Neural cell (in vitro differentiated cells): ENCODE measurements around the gene CCDC175. TPM values are rescaled to one million over a fixed set of nuclear protein-coding genes. Genes with fewer than 3 reads are reported as not detected.

Experiments
- H2AFZ ChIP-seq: fragments of 200-600, 300-800 bp; sonication (generic), shearing (Covaris generic); 2 replicates; pipeline ENCODE4 v1.6.0; 2014; ENCODE audit warnings: low read depth, mild to moderate bottlenecking, antibody characterized with exemption, low read length, moderate library complexity
- H3F3A ChIP-seq: fragments of 200-600 bp; shearing (Covaris generic); 2 replicates; pipeline ENCODE4 v1.6.1; 2016; ENCODE audit warnings: mild to moderate bottlenecking, moderate library complexity, mixed read lengths, antibody characterized with exemption, low read length; ENCODE audit not compliant: insufficient read depth, poor library complexity, severe bottlenecking
- H3K27ac ChIP-seq: fragments of 200-600, 300-800 bp; sonication (generic), shearing (Covaris generic); 2 replicates; pipeline ENCODE4 v1.5.1; 2014; ENCODE audit warnings: mild to moderate bottlenecking, low read length, moderate library complexity
- H3K27me3 ChIP-seq: fragments of 300-800, 200-600 bp; sonication (generic), shearing (Covaris generic); 2 replicates; pipeline ENCODE4 v1.6.0; 2014; ENCODE audit warnings: mild to moderate bottlenecking, low read depth, low read length, moderate library complexity; ENCODE audit not compliant: insufficient read depth
- H3K36me3 ChIP-seq: fragments of 300-800, 200-600 bp; sonication (generic), shearing (Covaris generic); 2 replicates; pipeline ENCODE4 v1.5.1; 2014; ENCODE audit warnings: mild to moderate bottlenecking, antibody characterized with exemption, low read length, moderate library complexity; ENCODE audit not compliant: insufficient read depth
- H3K4me2 ChIP-seq: fragments of 300-800, 200-600 bp; sonication (generic), shearing (Covaris generic); 2 replicates; pipeline ENCODE4 v1.6.0; 2014; ENCODE audit warnings: mild to moderate bottlenecking, low read length
- H3K4me3 ChIP-seq: fragments of 300-800, 200-600 bp; sonication (generic), shearing (Covaris generic); 2 replicates; pipeline ENCODE4 v1.5.1; 2014; ENCODE audit warnings: mild to moderate bottlenecking, low read length, moderate library complexity
- H3K79me2 ChIP-seq: fragments of 200-600 bp; shearing (Covaris generic); replicated peaks from 2 replicates; pipeline ENCODE4 v1.6.0; 2014; ENCODE audit warnings: mild to moderate bottlenecking, low read length, moderate library complexity; ENCODE audit not compliant: insufficient read depth
- H3K9ac ChIP-seq: fragments of 300-800, 200-600 bp; sonication (generic), shearing (Covaris generic); 2 replicates; pipeline ENCODE4 v1.6.1; 2016; ENCODE audit warnings: mild to moderate bottlenecking, low read length, mixed read lengths
- H3K9me2 ChIP-seq: fragments of 200-600 bp; shearing (Covaris generic); 2 replicates; pipeline ENCODE4 v1.6.1; 2016; ENCODE audit warnings: mild to moderate bottlenecking, low read length, mixed read lengths; ENCODE audit not compliant: insufficient read depth
- H3K9me3 ChIP-seq: fragments of 200-600, 300-800 bp; sonication (generic), shearing (Covaris generic); 2 replicates; pipeline ENCODE4 v1.6.1; 2016; ENCODE audit warnings: mild to moderate bottlenecking, mixed run types, low read length, moderate library complexity, mixed read lengths
- H4K20me1 ChIP-seq: fragments of 200-600 bp; shearing (Covaris generic); 2 replicates; pipeline ENCODE4 v1.6.1; 2016; ENCODE audit warnings: mild to moderate bottlenecking, mixed run types; ENCODE audit not compliant: insufficient read depth
- EP300 ChIP-seq: fragments of 450-650 bp; conservative IDR thresholded peaks from 2 replicates; pipeline ENCODE4 v1.6.1; 2014; ENCODE audit warnings: antibody characterized with exemption, mild to moderate bottlenecking, moderate library complexity; ENCODE audit not compliant: poor library complexity, severe bottlenecking
- EZH2 ChIP-seq: fragments of 200-600, 300-800 bp; shearing (Covaris generic), sonication (generic); IDR thresholded peaks from 2 replicates; pipeline ENCODE4 v1.6.1; 2014; ENCODE audit warnings: antibody characterized with exemption, low read length, borderline replicate concordance, mild to moderate bottlenecking; ENCODE audit not compliant: insufficient read depth, poor library complexity, severe bottlenecking
- MXI1 ChIP-seq: fragments of 450-650 bp; conservative IDR thresholded peaks from 2 replicates; pipeline ENCODE4 v1.6.1; 2014; ENCODE audit warnings: antibody characterized with exemption, mild to moderate bottlenecking; ENCODE audit not compliant: poor library complexity, severe bottlenecking
- POLR2AphosphoS5 ChIP-seq: IDR thresholded peaks from 2 replicates; pipeline ENCODE4 v1.6.1; 2012
- RAD21 ChIP-seq: fragments of 450-650 bp; conservative IDR thresholded peaks from 2 replicates; pipeline ENCODE4 v1.6.1; 2014; ENCODE audit warnings: antibody characterized with exemption, mild to moderate bottlenecking, moderate library complexity
- SMC3 ChIP-seq: fragments of 450-650 bp; conservative IDR thresholded peaks from 2 replicates; pipeline ENCODE4 v1.6.1; 2014; ENCODE audit warnings: antibody characterized with exemption, mild to moderate bottlenecking, moderate library complexity; ENCODE audit not compliant: poor library complexity
- TAF1 ChIP-seq: IDR thresholded peaks from 2 replicates; pipeline ENCODE4 v1.6.1; 2012; ENCODE audit warnings: low read depth
- polyA minus RNA-seq: library from RNA; depleted of rRNA, polyadenylated mRNA; stranded (reverse); fragments of >200 nt; gene quantifications from 2 replicates; pipeline ENCODE4 v1.2.3, GENCODE V29; 2014
- polyA plus RNA-seq: library from polyadenylated mRNA; depleted of rRNA; stranded (reverse); fragments of >200 nt; gene quantifications from 2 replicates; pipeline ENCODE4 v1.2.3, GENCODE V29; 2014
- TF ChIP-seq, protein P1 (sequence below): fragments of 450-650 bp; IDR thresholded peaks from 2 replicates; pipeline ENCODE4 v1.5.1; 2014; ENCODE audit warnings: antibody characterized with exemption, mild to moderate bottlenecking, moderate library complexity; ENCODE audit not compliant: poor library complexity, severe bottlenecking
- TF ChIP-seq, protein P2 (sequence below): IDR thresholded peaks from 2 replicates; pipeline ENCODE4 v1.6.1; 2012; ENCODE audit warnings: borderline replicate concordance

Gene CCDC175
- polyA plus RNA-seq, result 0.11 TPM in 1 of 2 replicates, not detected in the other
- 0.97 and 2.2 TPM in 2 replicates for polyA minus RNA-seq

DNA sequence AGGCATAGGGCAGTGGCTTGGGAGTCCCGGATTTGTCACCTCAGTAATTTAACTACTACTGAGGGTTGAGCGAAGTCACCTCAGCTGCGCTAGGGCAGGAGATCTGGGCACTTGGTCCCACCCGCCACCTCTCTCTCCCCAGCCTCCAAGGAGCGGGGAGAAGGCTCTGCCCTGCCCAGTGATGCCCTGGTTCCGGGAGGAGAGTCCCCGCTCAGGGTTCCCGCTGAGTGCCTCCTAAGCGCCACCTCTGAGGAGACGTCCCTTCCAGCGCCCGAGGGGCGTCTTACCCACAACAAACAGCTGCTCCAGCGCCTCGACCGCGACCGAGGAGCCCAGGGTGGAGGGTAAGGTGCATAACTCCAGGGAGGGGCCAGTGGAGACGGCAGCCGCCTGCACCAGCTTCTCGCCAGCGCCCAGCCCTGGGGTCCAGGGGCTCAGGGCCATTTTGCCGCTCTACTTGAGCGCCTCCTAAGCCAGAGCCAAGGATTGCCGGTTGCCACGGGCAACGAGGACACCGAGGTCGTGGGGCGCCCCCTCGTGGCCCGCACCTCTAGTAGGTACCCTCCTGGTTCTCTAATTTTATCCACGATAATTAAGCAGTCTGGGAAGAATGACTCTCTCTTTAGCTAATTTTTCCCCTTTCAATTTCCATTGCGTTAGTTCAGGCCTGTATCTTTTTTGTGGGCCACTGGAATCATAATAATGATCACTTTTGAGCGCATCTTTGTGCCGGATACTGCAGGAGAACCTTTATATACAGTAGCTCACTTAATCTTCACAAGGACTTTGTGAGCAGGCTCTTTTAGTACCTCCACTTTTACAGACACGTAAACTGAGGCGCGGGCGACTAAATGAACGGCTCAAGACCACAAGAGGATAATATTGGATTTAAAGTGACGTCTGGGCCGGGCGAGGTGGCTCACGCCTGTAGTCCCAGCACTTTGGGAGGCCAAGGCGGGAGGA, at the start of gene CCDC175:
TSS of gene CCDC175 (minus strand) at position 481 of the 963 bp plus-strand sequence. CDS start at position 444, 37 bp downstream.
- Histone ChIP-seq H2AFZ (no peak within 1 kb of the TSS), H3K79me2 (no peaks in the 10 kb centered on the region), H4K20me1 (no peaks in the 10 kb centered on the region), H3K4me2 (no peak within 1 kb of the TSS), H3K27me3 (no peaks in the 10 kb centered on the region), H3K9ac (no peak within 1 kb of the TSS), H3F3A (no peaks in the 10 kb centered on the region), H3K36me3 (no peaks in the 10 kb centered on the region), H3K9me3 (no peaks in the 10 kb centered on the region), H3K9me2 (no peaks in the 10 kb centered on the region), H3K27ac (no peak within 1 kb of the TSS), H3K4me3 (peak within 1 kb of the TSS; percentile 52)
- TF ChIP-seq, protein P1, sequence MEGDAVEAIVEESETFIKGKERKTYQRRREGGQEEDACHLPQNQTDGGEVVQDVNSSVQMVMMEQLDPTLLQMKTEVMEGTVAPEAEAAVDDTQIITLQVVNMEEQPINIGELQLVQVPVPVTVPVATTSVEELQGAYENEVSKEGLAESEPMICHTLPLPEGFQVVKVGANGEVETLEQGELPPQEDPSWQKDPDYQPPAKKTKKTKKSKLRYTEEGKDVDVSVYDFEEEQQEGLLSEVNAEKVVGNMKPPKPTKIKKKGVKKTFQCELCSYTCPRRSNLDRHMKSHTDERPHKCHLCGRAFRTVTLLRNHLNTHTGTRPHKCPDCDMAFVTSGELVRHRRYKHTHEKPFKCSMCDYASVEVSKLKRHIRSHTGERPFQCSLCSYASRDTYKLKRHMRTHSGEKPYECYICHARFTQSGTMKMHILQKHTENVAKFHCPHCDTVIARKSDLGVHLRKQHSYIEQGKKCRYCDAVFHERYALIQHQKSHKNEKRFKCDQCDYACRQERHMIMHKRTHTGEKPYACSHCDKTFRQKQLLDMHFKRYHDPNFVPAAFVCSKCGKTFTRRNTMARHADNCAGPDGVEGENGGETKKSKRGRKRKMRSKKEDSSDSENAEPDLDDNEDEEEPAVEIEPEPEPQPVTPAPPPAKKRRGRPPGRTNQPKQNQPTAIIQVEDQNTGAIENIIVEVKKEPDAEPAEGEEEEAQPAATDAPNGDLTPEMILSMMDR, result peak; percentile 60
- TF ChIP-seq MXI1 (no peak), EZH2 (no peak), RAD21 (peak; percentile 44)

DNA sequence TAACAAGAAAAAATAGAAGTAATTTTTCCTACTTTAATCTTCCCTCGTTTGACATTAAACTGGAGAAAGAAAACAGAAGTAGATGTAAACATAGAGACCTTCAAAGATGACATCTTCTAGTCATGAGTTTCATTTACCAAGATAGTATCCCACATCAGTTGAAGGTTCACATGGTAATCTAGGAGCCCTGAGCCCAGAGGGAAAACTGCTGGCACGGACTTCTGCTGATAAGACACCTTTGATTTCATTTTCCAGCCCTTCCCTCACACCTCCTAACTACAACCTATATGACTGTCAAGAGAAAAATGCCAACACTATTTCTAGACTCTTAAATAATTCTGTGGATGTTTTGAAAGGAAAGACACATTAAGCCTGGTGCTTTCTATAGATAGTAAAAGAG, 46.0 kb upstream of the CCDC175 start:
- Histone ChIP-seq H3K9ac (no peak overlapping the region), H3K9me2 (no peaks in the 10 kb centered on the region), H3K4me3 (no peak overlapping the region), H3F3A (no peaks in the 10 kb centered on the region), H3K9me3 (no peaks in the 10 kb centered on the region), H3K27ac (no peak overlapping the region), H4K20me1 (peaks cover 13% of the 10 kb centered on the region), H3K27me3 (no peaks in the 10 kb centered on the region), H3K79me2 (peaks cover 86% of the 10 kb centered on the region), H3K36me3 (peaks cover 4% of the 10 kb centered on the region), H3K4me2 (no peak overlapping the region), H2AFZ (no peak overlapping the region)
- TF ChIP-seq POLR2AphosphoS5, result no peak
- TF ChIP-seq MXI1, result no peak
- no peak for TF ChIP-seq RAD21
- no peak for TF ChIP-seq EP300
- TF ChIP-seq, protein P2, sequence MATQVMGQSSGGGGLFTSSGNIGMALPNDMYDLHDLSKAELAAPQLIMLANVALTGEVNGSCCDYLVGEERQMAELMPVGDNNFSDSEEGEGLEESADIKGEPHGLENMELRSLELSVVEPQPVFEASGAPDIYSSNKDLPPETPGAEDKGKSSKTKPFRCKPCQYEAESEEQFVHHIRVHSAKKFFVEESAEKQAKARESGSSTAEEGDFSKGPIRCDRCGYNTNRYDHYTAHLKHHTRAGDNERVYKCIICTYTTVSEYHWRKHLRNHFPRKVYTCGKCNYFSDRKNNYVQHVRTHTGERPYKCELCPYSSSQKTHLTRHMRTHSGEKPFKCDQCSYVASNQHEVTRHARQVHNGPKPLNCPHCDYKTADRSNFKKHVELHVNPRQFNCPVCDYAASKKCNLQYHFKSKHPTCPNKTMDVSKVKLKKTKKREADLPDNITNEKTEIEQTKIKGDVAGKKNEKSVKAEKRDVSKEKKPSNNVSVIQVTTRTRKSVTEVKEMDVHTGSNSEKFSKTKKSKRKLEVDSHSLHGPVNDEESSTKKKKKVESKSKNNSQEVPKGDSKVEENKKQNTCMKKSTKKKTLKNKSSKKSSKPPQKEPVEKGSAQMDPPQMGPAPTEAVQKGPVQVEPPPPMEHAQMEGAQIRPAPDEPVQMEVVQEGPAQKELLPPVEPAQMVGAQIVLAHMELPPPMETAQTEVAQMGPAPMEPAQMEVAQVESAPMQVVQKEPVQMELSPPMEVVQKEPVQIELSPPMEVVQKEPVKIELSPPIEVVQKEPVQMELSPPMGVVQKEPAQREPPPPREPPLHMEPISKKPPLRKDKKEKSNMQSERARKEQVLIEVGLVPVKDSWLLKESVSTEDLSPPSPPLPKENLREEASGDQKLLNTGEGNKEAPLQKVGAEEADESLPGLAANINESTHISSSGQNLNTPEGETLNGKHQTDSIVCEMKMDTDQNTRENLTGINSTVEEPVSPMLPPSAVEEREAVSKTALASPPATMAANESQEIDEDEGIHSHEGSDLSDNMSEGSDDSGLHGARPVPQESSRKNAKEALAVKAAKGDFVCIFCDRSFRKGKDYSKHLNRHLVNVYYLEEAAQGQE, result no peak
- TF ChIP-seq EZH2, result no peak
- no peak for TF ChIP-seq TAF1
- TF ChIP-seq, protein P1, result no peak
- no peak for TF ChIP-seq SMC3
